Measurements from ENCODE around the gene IMMT. TPM values are rescaled to one million over a fixed set of nuclear protein-coding genes. Genes with fewer than 3 reads are reported as not detected.

Gene IMMT
- total RNA-seq, 2 donors from 2014 or later = 96.8 to 99.9 TPM

DNA sequence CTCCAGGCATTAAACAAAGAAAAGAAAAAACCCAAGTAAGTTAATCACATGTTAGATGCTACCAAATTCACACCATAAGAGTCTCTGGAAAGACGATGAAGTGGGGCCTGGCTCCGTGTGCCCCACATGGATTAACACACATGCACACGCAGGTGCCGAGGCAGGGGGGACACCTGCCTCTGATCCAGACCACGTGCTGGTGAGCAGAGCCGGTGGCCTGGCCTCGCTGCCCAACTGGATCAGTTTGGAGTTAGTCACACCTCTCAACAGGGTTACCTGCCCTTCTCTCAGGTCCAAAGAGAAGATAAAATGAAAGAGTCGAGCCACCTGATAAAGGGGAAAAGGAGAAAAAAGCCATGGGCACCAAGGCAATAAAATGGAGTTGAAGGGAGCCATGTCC is 44.5 kb upstream of the IMMT start:
- no peaks in the 10 kb centered on the region for H3K9me3 ChIP-seq (ENCODE audit: control insufficient read depth, low read length)
- no peak overlapping the region for H3K27ac Mint-ChIP-seq
- TF ChIP-seq CTCF (conservative IDR thresholded peaks at IDR 0.05) = no peak
- no peaks in the 10 kb centered on the region for H3K36me3 ChIP-seq (ENCODE audit: control insufficient read depth, insufficient read depth, low read length)
- H3K9me3 Mint-ChIP-seq = peaks cover 3% of the 10 kb centered on the region
- no peaks in the 10 kb centered on the region for H3K4me1 Mint-ChIP-seq
- H3K27me3 ChIP-seq (ENCODE audit: control insufficient read depth, insufficient read depth, low read length, poor library complexity, severe bottlenecking) = no peaks in the 10 kb centered on the region
- no peak overlapping the region for H3K9ac ChIP-seq (ENCODE audit: extremely low read depth, low read length, poor library complexity, severe bottlenecking)
- H3K27me3 Mint-ChIP-seq (ENCODE audit: insufficient read depth) = peaks cover 5% of the 10 kb centered on the region
- no peak overlapping the region for H3K4me3 ChIP-seq (ENCODE audit: low read length)
- 93 to 100% methylated on average over 2 to 8 of the region's 8 CpGs for WGBS, 2 experiments (ENCODE audit: insufficient coverage in 1 of 2, insufficient read length in 1 of 2)
- H3K4me3 Mint-ChIP-seq = no peak overlapping the region
- no peak for DNase-seq
- no peak overlapping the region for H3K27ac ChIP-seq (ENCODE audit: low read depth, low read length)
- H3K36me3 Mint-ChIP-seq (ENCODE audit: low read depth) = no peaks in the 10 kb centered on the region
- H3K4me1 ChIP-seq (ENCODE audit: control insufficient read depth, insufficient read depth, low read length) = no peaks in the 10 kb centered on the region

GRCh38 chr2:86239326-86239725 is 44.1 kb upstream of the IMMT start:
- Histone ChIP-seq H3K27ac (ENCODE audit: low read depth, low read length) (no peak overlapping the region), H3K9ac (ENCODE audit: extremely low read depth, low read length, poor library complexity, severe bottlenecking) (no peak overlapping the region), H3K4me1 (ENCODE audit: control insufficient read depth, insufficient read depth, low read length) (no peaks in the 10 kb centered on the region), H3K9me3 (ENCODE audit: control insufficient read depth, low read length) (no peaks in the 10 kb centered on the region), H3K36me3 (ENCODE audit: control insufficient read depth, insufficient read depth, low read length) (no peaks in the 10 kb centered on the region), H3K27me3 (ENCODE audit: control insufficient read depth, insufficient read depth, low read length, poor library complexity, severe bottlenecking) (no peaks in the 10 kb centered on the region), H3K4me3 (ENCODE audit: low read length) (no peak overlapping the region)
- H3K4me3 Mint-ChIP-seq = no peak overlapping the region
- H3K27me3 Mint-ChIP-seq (ENCODE audit: insufficient read depth) = peaks cover 5% of the 10 kb centered on the region
- peaks cover under 1% of the 10 kb centered on the region for H3K9me3 Mint-ChIP-seq
- no peak overlapping the region for H3K27ac Mint-ChIP-seq
- H3K36me3 Mint-ChIP-seq (ENCODE audit: low read depth) = no peaks in the 10 kb centered on the region
- TF ChIP-seq CTCF (conservative IDR thresholded peaks at IDR 0.05) = no peak
- WGBS, 2 experiments (ENCODE audit: insufficient coverage in 1 of 2, insufficient read length in 1 of 2) = 89 to 94% methylated on average over 2 to 4 of the region's 4 CpGs
- no peak for DNase-seq
- H3K4me1 Mint-ChIP-seq = no peaks in the 10 kb centered on the region

DNA sequence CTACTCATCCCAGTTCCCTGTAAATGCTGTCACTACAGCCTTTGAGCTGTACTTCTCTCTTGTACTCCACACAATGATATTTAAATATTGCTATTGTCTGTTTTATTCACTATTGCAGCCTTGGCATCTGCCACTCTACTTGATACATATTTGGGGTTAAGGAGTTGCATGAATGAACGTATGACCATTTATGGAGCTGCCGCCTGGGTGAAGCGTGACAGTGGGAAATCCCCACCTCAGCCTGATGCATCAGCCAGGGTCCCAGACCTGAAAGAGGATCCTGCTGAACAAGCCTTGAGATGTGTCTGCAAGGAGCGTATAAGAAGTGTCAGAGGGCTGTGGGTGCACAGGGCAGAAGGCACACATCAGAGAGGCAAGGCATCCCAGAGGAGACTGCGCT is 43.1 kb upstream of the IMMT start:
- H3K9me3 Mint-ChIP-seq = no peaks in the 10 kb centered on the region
- Histone ChIP-seq H3K9ac (ENCODE audit: extremely low read depth, low read length, poor library complexity, severe bottlenecking) (no peak overlapping the region), H3K27ac (ENCODE audit: low read depth, low read length) (no peak overlapping the region), H3K4me1 (ENCODE audit: control insufficient read depth, insufficient read depth, low read length) (no peaks in the 10 kb centered on the region), H3K4me3 (ENCODE audit: low read length) (no peak overlapping the region), H3K36me3 (ENCODE audit: control insufficient read depth, insufficient read depth, low read length) (no peaks in the 10 kb centered on the region), H3K9me3 (ENCODE audit: control insufficient read depth, low read length) (no peaks in the 10 kb centered on the region), H3K27me3 (ENCODE audit: control insufficient read depth, insufficient read depth, low read length, poor library complexity, severe bottlenecking) (no peaks in the 10 kb centered on the region)
- TF ChIP-seq CTCF (conservative IDR thresholded peaks at IDR 0.05) = no peak
- no peak for DNase-seq
- WGBS, 2 experiments (ENCODE audit: insufficient coverage in 1 of 2, insufficient read length in 1 of 2) = 88 to 93% methylated on average over 3 to 5 of the region's 5 CpGs
- H3K36me3 Mint-ChIP-seq (ENCODE audit: low read depth) = no peaks in the 10 kb centered on the region
- H3K27me3 Mint-ChIP-seq (ENCODE audit: insufficient read depth) = peaks cover 5% of the 10 kb centered on the region
- H3K4me1 Mint-ChIP-seq = no peaks in the 10 kb centered on the region
- no peak overlapping the region for H3K4me3 Mint-ChIP-seq
- H3K27ac Mint-ChIP-seq = no peak overlapping the region
